ENCODE measurements around the gene MAP3K12. TPM values are rescaled to one million over a fixed set of nuclear protein-coding genes. Genes with fewer than 3 reads are reported as not detected.

The MAP3K12 gene
- total and polyA plus RNA-seq, 10 of the 15 experiments (the other 5 are each of a cell fraction or from before 2014, with no cell fraction given) = 0.45 to 14.9 (median 6.9) TPM

- Histone ChIP-seq H3K9ac (ENCODE audit: control insufficient read depth, insufficient read depth, low read length) (no peak overlapping the region), H3K4me2 (ENCODE audit: control insufficient read depth, insufficient read depth) (no peak overlapping the region), H3K9me3 (replicated peaks; ENCODE audit: control insufficient read depth, insufficient read depth, low read length) (no peaks in the 10 kb centered on the region), H4K20me1 (ENCODE audit: control insufficient read depth, insufficient read depth) (no peaks in the 10 kb centered on the region), H3K27ac (ENCODE audit: control insufficient read depth, insufficient read depth) (no peak overlapping the region), H3K27me3 (replicated peaks in 1 of 2; ENCODE audit: control insufficient read depth in 2 of 2, insufficient read depth in 2 of 2, low read length in 1 of 2) (no peaks in the 10 kb centered on the region), H3K4me3 (no peak overlapping the region), H2AFZ (ENCODE audit: control insufficient read depth, low read depth, low read length) (no peak overlapping the region), H3K36me3 (ENCODE audit: control insufficient read depth in 2 of 2, insufficient read depth in 2 of 2, low read length in 1 of 2) (peaks cover 6 to 18% of the 10 kb centered on the region in 2 experiments), H3K79me2 (ENCODE audit: control insufficient read depth, insufficient read depth, low read length) (no peaks in the 10 kb centered on the region), H3K4me1 (ENCODE audit: control insufficient read depth, insufficient read depth, low read length) (no peaks in the 10 kb centered on the region)
- no TSS peak for BruUV-seq (replicated peaks)
- intact Hi-C loops (cut with micrococcal nuclease; ENCODE audit: unreplicated experiment) = no loop called here
- TF ChIP-seq EZH2 (IDR thresholded peaks at IDR 0.05; ENCODE audit: borderline replicate concordance, control insufficient read depth, low read depth, low read length) = no peak
- no peak for TF ChIP-seq MEF2A (IDR thresholded peaks at IDR 0.05; ENCODE audit: insufficient read depth, low read depth, low read length)
- no peak for TF ChIP-seq IKZF2 (IDR thresholded peaks at IDR 0.05)
- no peak for TF ChIP-seq MAX (IDR thresholded peaks at IDR 0.05; ENCODE audit: low read depth, low read length)
- TF ChIP-seq ZBTB33 (IDR thresholded peaks at IDR 0.05) = no peak
- TF ChIP-seq ATF2 (IDR thresholded peaks at IDR 0.05; ENCODE audit: low read length) = no peak
- no peak for TF ChIP-seq SP1 (IDR thresholded peaks at IDR 0.05; ENCODE audit: low read depth, low read length)
- TF ChIP-seq RUNX3 (IDR thresholded peaks at IDR 0.05; ENCODE audit: low read length) = no peak
- TF ChIP-seq ZZZ3 (IDR thresholded peaks at IDR 0.05; ENCODE audit: control insufficient read depth, insufficient read length, low read depth) = no peak
- no peak for TF ChIP-seq PBX3 (IDR thresholded peaks at IDR 0.05; ENCODE audit: insufficient replicate concordance, low read depth, low read length)
- TF ChIP-seq POLR2AphosphoS2 (IDR thresholded peaks at IDR 0.05; ENCODE audit: low read depth, low read length) = no peak
- no peak for TF ChIP-seq ZNF24 (IDR thresholded peaks at IDR 0.05)
- no peak for TF ChIP-seq NR2F1 (conservative IDR thresholded peaks at IDR 0.05)
- TF ChIP-seq SRF (IDR thresholded peaks at IDR 0.05; ENCODE audit: low read depth in 2 of 2, low read length in 2 of 2) = no peak
- no peak for TF ChIP-seq NFYB (IDR thresholded peaks at IDR 0.05; ENCODE audit: insufficient read depth, low read depth, low read length)
- DNase-seq (ENCODE audit: low read depth, low spot score) (no peak), FAIRE-seq (no peak), ATAC-seq (no peak)
- POLR2A ChIA-PET = interaction anchor here (0.6 to 1.1 kb wide), 2 partner anchors 8 to 176 kb away, joined by 4 to 5 read pairs; no protein-coding TSS in a partner anchor
- RAD21 ChIA-PET (ENCODE audit: unreplicated experiment) = interaction anchor here (0.6 kb wide), 1 partner anchor 108 kb away, joined by 3 read pairs; no protein-coding TSS in a partner anchor
- in situ Hi-C loops (cut with MboI) = no loop called here
- SMC1A ChIA-PET (ENCODE audit: uncharacterized antibody, unreplicated experiment) = no interaction called here
- WGBS (ENCODE audit: insufficient coverage, insufficient replicate concordance, low lambda C conversion rate, missing lambda C conversion rate) = 100% methylated on average over 2 of the region's 2 CpGs
- CTCF ChIA-PET = interaction anchor here (0.6 to 0.9 kb wide), 2 partner anchors 13 to 100 kb away, joined by 3 read pairs; no protein-coding TSS in a partner anchor
Observed at GRCh38 chr12:53530061-53530460, 30.8 kb upstream of the MAP3K12 start.
